GM18873 (cell line): ENCODE results near the gene OSBPL9.

Experiments used
- ATAC-seq: cut with Tn5 transposase; IDR thresholded peaks from one replicate; pipeline ENCODE4 v1.9.1; 2021; ENCODE audit warnings: mild to moderate bottlenecking, moderate library complexity, moderate number of reproducible peaks; ENCODE audit not compliant: unreplicated experiment, low FRiP score

OSBPL9 gene

GRCh38 chr1:51661081-51661518 lies 44.2 kb downstream of the OSBPL9 start:
- no peak for ATAC-seq

DNA sequence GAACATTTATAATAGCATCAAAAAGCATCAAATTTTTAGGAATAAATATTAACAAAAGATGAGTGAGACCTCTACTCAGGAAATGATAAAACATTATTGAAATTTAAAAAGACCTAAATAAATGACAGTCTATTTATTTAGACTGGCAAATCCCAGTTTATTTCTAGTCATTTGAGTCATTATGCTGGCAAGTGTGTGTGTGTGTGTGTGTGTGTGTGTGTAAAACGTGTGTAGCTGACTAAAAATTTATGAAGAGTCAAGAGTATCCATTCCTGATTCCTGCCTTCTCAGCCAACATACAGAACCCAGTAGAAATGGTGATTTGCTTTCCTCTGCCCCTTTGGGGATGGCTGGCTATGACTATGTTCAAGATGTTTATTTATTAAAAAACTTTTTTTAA lies 46.2 kb downstream of the OSBPL9 start:
- ATAC-seq, result no peak

GRCh38 chr1:51663721-51664120 lies 46.8 kb downstream of the OSBPL9 start:
- no peak for ATAC-seq

DNA sequence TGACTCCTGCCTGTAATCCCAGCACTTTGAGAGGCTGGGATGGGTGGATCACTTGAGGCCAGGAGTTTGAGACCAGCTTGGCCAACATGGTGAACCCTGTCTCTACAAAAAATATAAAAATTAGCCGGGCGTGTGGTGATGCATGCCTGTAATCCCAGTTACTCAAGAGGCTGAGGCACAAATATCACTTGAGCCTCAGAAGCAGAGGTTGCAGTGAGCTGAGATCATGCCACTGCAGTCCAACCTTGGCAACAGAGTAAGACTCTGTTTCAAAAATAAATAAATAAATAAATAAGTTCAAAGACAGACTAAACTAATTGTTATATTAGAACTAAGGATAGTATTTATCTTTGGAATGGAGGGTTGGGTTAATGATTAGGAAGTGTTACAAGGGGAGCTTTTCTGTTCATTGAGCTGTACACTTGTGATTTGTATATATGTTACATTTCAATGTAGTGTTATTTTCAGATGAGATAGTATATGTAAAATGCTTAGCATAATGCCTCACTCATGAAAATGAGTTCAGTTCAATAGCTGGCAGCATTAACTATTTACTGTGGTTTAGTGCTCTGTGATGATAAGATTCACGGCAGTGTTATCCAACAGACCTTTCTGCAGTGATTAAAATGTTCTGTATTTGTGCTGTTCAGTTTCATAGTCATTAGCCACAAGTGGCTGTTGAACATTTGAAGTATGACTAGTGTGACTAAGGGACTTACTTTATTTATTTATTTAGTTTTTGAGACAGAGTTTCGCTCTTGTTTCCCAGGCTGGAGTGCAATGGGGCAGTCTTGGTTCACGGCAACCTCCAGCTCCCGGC lies 47.7 kb downstream of the OSBPL9 start:
- ATAC-seq, result no peak

- ATAC-seq, result no peak
These were observed 49.6 kb downstream of the OSBPL9 start for GRCh38 chr1:51666478-51666877.

GRCh38 chr1:51667561-51667960 lies 50.7 kb downstream of the OSBPL9 start:
- ATAC-seq, result no peak

GRCh38 chr1:51669272-51669671 lies 52.4 kb downstream of the OSBPL9 start:
- no peak for ATAC-seq

DNA sequence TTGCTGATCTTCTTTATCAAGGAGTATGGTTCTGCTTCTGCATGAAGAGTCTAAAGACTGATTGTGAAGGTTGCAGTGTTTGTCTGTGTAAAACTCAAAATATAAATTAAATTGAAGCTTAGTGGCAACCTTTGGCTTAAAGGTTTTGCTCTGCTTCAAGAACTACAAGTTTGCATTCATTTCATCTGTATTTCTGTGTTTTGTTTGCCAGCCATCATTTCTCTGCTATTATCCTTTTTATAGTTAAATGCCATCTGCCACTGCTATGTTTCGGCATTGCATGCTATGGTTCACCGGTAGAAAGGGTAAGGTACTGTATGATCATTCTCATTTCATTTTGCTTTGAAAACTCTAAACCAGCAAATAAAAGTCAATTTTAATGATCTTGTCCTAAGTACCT lies 52.9 kb downstream of the OSBPL9 start:
- ATAC-seq, result no peak

DNA sequence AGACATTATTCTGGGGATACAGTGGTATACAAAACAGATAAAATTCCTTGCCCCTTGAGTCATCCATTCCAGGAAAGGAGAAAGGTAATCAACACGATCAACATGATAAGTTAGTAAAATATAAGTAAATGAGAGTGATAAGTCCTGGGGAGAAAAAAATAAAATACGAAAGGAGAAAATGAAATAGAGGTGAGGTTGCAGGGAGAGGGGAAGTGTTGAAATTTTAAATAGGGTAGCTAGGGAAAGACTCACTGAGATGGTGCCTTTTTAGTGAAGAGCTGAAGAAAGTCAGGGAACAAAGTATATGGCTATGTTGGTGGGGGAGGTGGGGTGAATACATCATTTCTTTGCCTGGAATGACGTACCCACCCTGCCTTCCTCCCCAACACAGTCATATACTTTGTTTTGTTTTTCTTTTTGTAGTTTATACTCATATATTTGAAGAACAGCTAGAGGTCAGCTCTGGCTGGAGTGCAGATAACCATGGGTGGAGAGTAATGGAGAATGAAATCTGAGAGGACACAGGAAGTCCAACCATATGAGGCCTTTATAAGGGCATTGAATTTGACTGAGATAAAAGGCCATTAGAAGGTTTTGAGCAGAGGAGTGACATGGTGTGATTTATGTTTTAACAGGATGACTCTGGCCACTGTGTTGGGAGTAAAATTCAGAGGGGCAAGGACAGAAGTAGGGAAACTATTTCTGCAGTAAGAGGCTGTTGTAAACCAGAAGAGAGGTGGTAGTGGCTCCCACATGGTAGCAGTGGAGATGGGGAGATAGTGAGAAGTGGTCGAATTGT lies 54.8 kb downstream of the OSBPL9 start:
- no peak for ATAC-seq

DNA sequence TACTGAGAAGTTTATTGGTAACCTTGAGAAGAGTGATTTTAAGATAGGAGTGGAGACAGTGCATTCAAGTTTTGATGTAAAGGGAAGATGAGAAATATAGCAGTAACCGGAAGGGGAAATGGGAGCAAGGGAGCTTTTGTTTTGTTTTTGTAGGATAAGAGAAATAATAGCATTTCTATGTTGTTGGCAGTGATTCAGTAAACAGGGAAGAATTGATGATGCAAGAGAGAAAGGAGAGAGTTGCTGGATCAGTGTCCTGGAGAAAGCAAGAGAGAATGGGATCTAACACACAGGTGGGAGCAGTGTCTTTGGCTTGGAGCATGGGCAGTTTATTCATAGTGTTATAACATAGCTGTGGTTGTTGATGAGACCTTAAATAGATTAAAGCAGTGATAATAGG lies 56.4 kb downstream of the OSBPL9 start:
- no peak for ATAC-seq

DNA sequence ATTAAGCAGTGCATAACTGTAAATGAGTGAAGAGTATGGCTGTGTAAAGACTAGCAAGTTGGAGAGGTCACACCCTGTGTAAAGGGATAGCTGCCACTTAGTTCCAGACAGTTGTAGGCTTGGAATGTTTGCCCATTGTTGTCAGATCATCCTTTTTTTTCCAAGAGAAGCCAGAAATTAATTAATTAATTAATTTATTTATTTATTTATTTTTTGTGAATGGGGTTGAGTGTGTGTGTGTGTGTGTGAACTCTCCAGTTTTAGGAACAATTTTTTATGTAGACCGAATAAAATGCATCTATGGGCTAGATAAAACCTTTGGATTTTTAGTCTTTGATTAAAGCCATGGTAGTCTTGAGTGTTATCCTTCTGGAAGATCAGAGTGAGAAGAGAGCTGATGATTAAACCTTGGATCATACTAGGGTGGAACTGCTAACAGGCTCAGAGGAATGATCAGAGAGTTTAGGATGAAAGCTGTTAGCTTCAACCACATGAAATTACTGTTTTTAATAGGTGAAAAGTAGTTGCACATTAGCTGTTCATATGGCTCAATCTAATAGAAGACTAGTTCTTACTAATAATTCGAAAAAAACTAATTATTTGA lies 58.4 kb downstream of the OSBPL9 start:
- no peak for ATAC-seq

DNA sequence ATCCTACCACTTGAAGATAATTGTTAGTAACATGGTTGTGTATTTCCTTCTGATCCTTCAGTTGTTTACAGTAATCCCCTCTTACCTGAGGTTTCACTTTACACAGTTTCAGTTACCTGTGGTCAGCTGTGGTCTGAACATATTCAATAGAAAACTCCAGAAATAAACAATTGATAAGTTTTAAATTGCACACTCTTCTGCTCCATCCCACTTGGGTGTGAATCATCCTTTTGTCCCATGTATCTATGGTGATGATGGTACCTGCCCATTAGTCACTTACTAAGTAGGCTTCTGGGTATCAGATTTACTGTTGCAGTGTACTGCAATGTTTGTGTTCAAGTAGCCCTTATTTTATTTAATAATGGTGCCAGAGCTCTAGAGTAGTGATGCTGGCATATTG lies 62.5 kb downstream of the OSBPL9 start:
- ATAC-seq, result no peak

- no peak for ATAC-seq
These were observed 67.9 kb downstream of the OSBPL9 start for GRCh38 chr1:51684776-51685175.

- ATAC-seq, result no peak
These were observed 69.6 kb downstream of the OSBPL9 start for GRCh38 chr1:51686450-51686849.

- ATAC-seq, result no peak
These were observed 72.2 kb downstream of the OSBPL9 start for GRCh38 chr1:51689075-51689440.

- ATAC-seq, result no peak
These were observed 72.8 kb downstream of the OSBPL9 start for GRCh38 chr1:51689643-51690042.

- ATAC-seq, result no peak
These were observed 73.5 kb downstream of the OSBPL9 start for GRCh38 chr1:51690285-51690961.

- no peak for ATAC-seq
These were observed 75.0 kb downstream of the OSBPL9 start for GRCh38 chr1:51691920-51692319.

GRCh38 chr1:51693419-51694155 lies 76.7 kb downstream of the OSBPL9 start:
- no peak for ATAC-seq

GRCh38 chr1:51697166-51697565 lies 80.3 kb downstream of the OSBPL9 start:
- no peak for ATAC-seq
